ENCODE data around the gene MED12L.

The MED12L gene

GRCh38 chr3:151318991-151319390, 233.5 kb downstream of the MED12L start:
- Histone ChIP-seq H3K4me3 (ENCODE audit: low read length) (no peak overlapping the region), H3K9ac (ENCODE audit: low read length) (no peak overlapping the region), H3K27ac (ENCODE audit: low read length) (no peak overlapping the region), H3F3A (ENCODE audit: insufficient read depth, low read length) (no peaks in the 10 kb centered on the region), H3K4me2 (ENCODE audit: low read depth, low read length) (no peak overlapping the region), H3K9me2 (replicated peaks; ENCODE audit: insufficient read depth, low read length) (no peaks in the 10 kb centered on the region), H3K4me1 (ENCODE audit: low read length) (no peaks in the 10 kb centered on the region), H2AFZ (ENCODE audit: low read length) (no peak overlapping the region), H3K79me2 (ENCODE audit: low read length) (no peaks in the 10 kb centered on the region), H3K36me3 (replicated peaks; ENCODE audit: insufficient read depth, low read length) (no peaks in the 10 kb centered on the region), H4K20me1 (ENCODE audit: insufficient read depth, low read length) (no peaks in the 10 kb centered on the region), H3K27me3 (replicated peaks; ENCODE audit: insufficient read depth, low read length) (no peaks in the 10 kb centered on the region), H3K9me3 (replicated peaks; ENCODE audit: insufficient read depth, low read length) (no peaks in the 10 kb centered on the region)
- TF ChIP-seq EZH2 (optimal IDR thresholded peaks at IDR 0.05; ENCODE audit: low read depth, low read length) (no peak), EZH2phosphoT487 (IDR thresholded peaks at IDR 0.05; ENCODE audit: low read length) (no peak), CTCF (IDR thresholded peaks at IDR 0.05; ENCODE audit: low read length) (no peak)
- DNase-seq: no peak

GRCh38 chr3:151319628-151320027, 234.2 kb downstream of the MED12L start:
- H3K9me3 ChIP-seq (replicated peaks; ENCODE audit: insufficient read depth, low read length): no peaks in the 10 kb centered on the region
- no peak overlapping the region for H2AFZ ChIP-seq (ENCODE audit: low read length)
- no peak overlapping the region for H3K4me2 ChIP-seq (ENCODE audit: low read depth, low read length)
- H4K20me1 ChIP-seq (ENCODE audit: insufficient read depth, low read length): no peaks in the 10 kb centered on the region
- H3K4me3 ChIP-seq (ENCODE audit: low read length): no peak overlapping the region
- no peaks in the 10 kb centered on the region for H3K79me2 ChIP-seq (ENCODE audit: low read length)
- no peak overlapping the region for H3K9ac ChIP-seq (ENCODE audit: low read length)
- H3K4me1 ChIP-seq (ENCODE audit: low read length): no peaks in the 10 kb centered on the region
- no peak overlapping the region for H3K27ac ChIP-seq (ENCODE audit: low read length)
- H3F3A ChIP-seq (ENCODE audit: insufficient read depth, low read length): no peaks in the 10 kb centered on the region
- no peaks in the 10 kb centered on the region for H3K27me3 ChIP-seq (replicated peaks; ENCODE audit: insufficient read depth, low read length)
- no peak for DNase-seq
- TF ChIP-seq EZH2phosphoT487 (IDR thresholded peaks at IDR 0.05; ENCODE audit: low read length): no peak
- TF ChIP-seq EZH2 (optimal IDR thresholded peaks at IDR 0.05; ENCODE audit: low read depth, low read length): no peak
- TF ChIP-seq CTCF (IDR thresholded peaks at IDR 0.05; ENCODE audit: low read length): no peak
- no peaks in the 10 kb centered on the region for H3K9me2 ChIP-seq (replicated peaks; ENCODE audit: insufficient read depth, low read length)
- no peaks in the 10 kb centered on the region for H3K36me3 ChIP-seq (replicated peaks; ENCODE audit: insufficient read depth, low read length)

GRCh38 chr3:151320131-151320530, 234.7 kb downstream of the MED12L start:
- no peak overlapping the region for H2AFZ ChIP-seq (ENCODE audit: low read length)
- no peak for DNase-seq
- no peak overlapping the region for H3K4me2 ChIP-seq (ENCODE audit: low read depth, low read length)

More at GRCh38 chr3:151320131-151320530, 234.7 kb downstream of the MED12L start:
- H3K4me3 ChIP-seq (ENCODE audit: low read length): no peak overlapping the region
- H3K9me2 ChIP-seq (replicated peaks; ENCODE audit: insufficient read depth, low read length): no peaks in the 10 kb centered on the region
- no peaks in the 10 kb centered on the region for H4K20me1 ChIP-seq (ENCODE audit: insufficient read depth, low read length)
- TF ChIP-seq EZH2phosphoT487 (IDR thresholded peaks at IDR 0.05; ENCODE audit: low read length): no peak
- no peak for TF ChIP-seq CTCF (IDR thresholded peaks at IDR 0.05; ENCODE audit: low read length)
- TF ChIP-seq EZH2 (optimal IDR thresholded peaks at IDR 0.05; ENCODE audit: low read depth, low read length): no peak
- H3K9me3 ChIP-seq (replicated peaks; ENCODE audit: insufficient read depth, low read length): no peaks in the 10 kb centered on the region
- H3K79me2 ChIP-seq (ENCODE audit: low read length): no peaks in the 10 kb centered on the region
- no peaks in the 10 kb centered on the region for H3K36me3 ChIP-seq (replicated peaks; ENCODE audit: insufficient read depth, low read length)
- H3K27me3 ChIP-seq (replicated peaks; ENCODE audit: insufficient read depth, low read length): no peaks in the 10 kb centered on the region
- H3K27ac ChIP-seq (ENCODE audit: low read length): no peak overlapping the region
- no peaks in the 10 kb centered on the region for H3F3A ChIP-seq (ENCODE audit: insufficient read depth, low read length)
- no peaks in the 10 kb centered on the region for H3K4me1 ChIP-seq (ENCODE audit: low read length)
- H3K9ac ChIP-seq (ENCODE audit: low read length): no peak overlapping the region
